ENCODE results near the gene IL17D. TPM values are rescaled to one million over a fixed set of nuclear protein-coding genes. Genes with fewer than 3 reads are reported as not detected.

Gene IL17D
- total and polyA plus RNA-seq, 2 experiments from 2014 or later: 3.7 to 11.0 TPM

GRCh38 chr13:20714161-20714560 lies 10.7 kb downstream of the IL17D start:
- Histone ChIP-seq H3K4me1 (ENCODE audit: insufficient read depth) (peaks cover 7% of the 10 kb centered on the region), H2AFZ (no peak overlapping the region), H3K27ac (peak overlapping the region; percentile 8)

DNA sequence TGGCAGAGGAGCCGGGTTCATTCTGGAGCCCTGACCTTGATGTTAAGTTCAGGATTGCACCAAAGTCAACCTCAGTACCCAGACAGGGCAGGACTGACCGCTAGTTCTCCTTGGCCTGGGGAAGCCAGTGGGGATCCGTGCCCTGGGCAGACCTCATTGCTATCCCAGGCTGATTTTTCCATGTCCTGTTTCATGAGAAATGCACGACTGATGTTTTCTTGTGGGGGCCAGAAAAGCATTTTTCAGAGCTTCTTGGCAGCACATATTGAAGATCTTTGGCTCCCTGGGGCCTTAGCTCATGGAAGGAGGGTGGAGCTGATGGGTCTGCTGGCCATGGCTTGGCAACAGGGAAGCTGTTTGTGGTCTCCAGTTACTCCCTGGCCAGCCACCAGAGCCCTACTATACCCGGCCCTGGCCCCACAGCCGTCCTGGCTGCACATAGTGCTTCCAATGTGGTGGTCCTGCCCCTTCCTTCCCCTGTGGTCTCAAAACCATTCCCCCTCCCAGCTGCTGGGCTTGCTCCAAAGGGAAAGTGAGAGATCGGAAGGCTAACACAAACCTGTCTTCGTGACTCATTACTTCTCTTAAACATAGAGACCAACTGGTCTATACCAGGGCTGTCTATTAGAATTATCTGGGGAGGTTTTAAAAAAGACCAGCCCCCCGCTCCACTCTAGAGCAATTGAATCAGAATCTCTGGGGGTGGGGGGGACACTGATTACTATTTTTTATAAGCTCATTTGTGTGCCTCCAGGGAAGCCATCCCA lies 11.2 kb downstream of the IL17D start:
- H4K20me1 ChIP-seq (ENCODE audit: insufficient read depth, poor library complexity, severe bottlenecking): no peaks in the 10 kb centered on the region
- H3K27ac ChIP-seq: peak overlapping the region; percentile 8
- no peaks in the 10 kb centered on the region for H3K9me2 ChIP-seq (replicated peaks; ENCODE audit: insufficient read depth)
- peak; percentile 48 for DNase-seq (ENCODE audit: low spot score)
- H3K79me2 ChIP-seq: no peaks in the 10 kb centered on the region
- no peaks in the 10 kb centered on the region for H3K36me3 ChIP-seq (replicated peaks; ENCODE audit: insufficient read depth, low read depth)
- 86% methylated on average over 9 of the region's 9 CpGs for WGBS (ENCODE audit: low lambda C conversion rate, missing lambda C conversion rate)
- H3K4me1 ChIP-seq (ENCODE audit: insufficient read depth): peaks cover 7% of the 10 kb centered on the region
- TF ChIP-seq EZH2phosphoT487 (IDR thresholded peaks at IDR 0.05; ENCODE audit: low read depth, severe bottlenecking, unreplicated experiment): no peak
- no peak for TF ChIP-seq CTCF (IDR thresholded peaks at IDR 0.05; ENCODE audit: poor library complexity)
- TF ChIP-seq EZH2 (IDR thresholded peaks at IDR 0.05; ENCODE audit: borderline replicate concordance): no peak
- H3K9me3 ChIP-seq (ENCODE audit: low read depth): no peaks in the 10 kb centered on the region
- H3K4me2 ChIP-seq: no peak overlapping the region
- H2AFZ ChIP-seq: no peak overlapping the region
- H3K27me3 ChIP-seq: no peaks in the 10 kb centered on the region
- no peak overlapping the region for H3K4me3 ChIP-seq

More at GRCh38 chr13:20714161-20714560, 10.7 kb downstream of the IL17D start:
- WGBS (ENCODE audit: low lambda C conversion rate, missing lambda C conversion rate): 91% methylated on average over 8 of the region's 8 CpGs
- H3K9me3 ChIP-seq (ENCODE audit: low read depth): no peaks in the 10 kb centered on the region
- H3K27me3 ChIP-seq: no peaks in the 10 kb centered on the region
- H3K4me2 ChIP-seq: no peak overlapping the region
- H4K20me1 ChIP-seq (ENCODE audit: insufficient read depth, poor library complexity, severe bottlenecking): no peaks in the 10 kb centered on the region
- no peak overlapping the region for H3K4me3 ChIP-seq
- TF ChIP-seq CTCF (IDR thresholded peaks at IDR 0.05; ENCODE audit: poor library complexity): no peak
- TF ChIP-seq EZH2 (IDR thresholded peaks at IDR 0.05; ENCODE audit: borderline replicate concordance): no peak
- H3K79me2 ChIP-seq: no peaks in the 10 kb centered on the region
- no peaks in the 10 kb centered on the region for H3K36me3 ChIP-seq (replicated peaks; ENCODE audit: insufficient read depth, low read depth)
- DNase-seq (ENCODE audit: low spot score): no peak
- no peaks in the 10 kb centered on the region for H3K9me2 ChIP-seq (replicated peaks; ENCODE audit: insufficient read depth)

DNA sequence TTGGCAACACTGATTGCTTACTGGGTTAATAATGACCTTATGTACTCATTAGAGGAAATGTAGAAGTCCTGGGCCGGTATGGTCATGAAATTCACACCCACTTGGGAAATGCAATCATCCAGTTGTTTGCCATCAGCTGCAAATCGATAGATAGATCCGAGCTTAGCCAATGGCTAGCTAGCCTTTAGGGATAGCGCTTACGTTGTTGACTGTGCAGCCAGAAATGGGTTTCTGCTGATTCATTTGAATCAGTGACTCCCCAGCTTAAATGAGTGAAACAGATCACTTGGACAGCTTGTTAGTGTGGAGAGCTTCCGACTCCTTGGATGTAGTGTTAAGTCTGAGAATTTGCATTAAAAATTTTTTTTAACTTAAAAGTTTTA lies 11.8 kb downstream of the IL17D start:
- Histone ChIP-seq H3K4me2 (no peak overlapping the region), H3K4me3 (no peak overlapping the region), H3K4me1 (ENCODE audit: insufficient read depth) (peaks cover 7% of the 10 kb centered on the region), H3K36me3 (replicated peaks; ENCODE audit: insufficient read depth, low read depth) (no peaks in the 10 kb centered on the region), H3K27ac (no peak overlapping the region), H2AFZ (no peak overlapping the region), H4K20me1 (ENCODE audit: insufficient read depth, poor library complexity, severe bottlenecking) (no peaks in the 10 kb centered on the region), H3K9me2 (replicated peaks; ENCODE audit: insufficient read depth) (no peaks in the 10 kb centered on the region), H3K79me2 (no peaks in the 10 kb centered on the region), H3K9me3 (ENCODE audit: low read depth) (no peaks in the 10 kb centered on the region), H3K27me3 (no peaks in the 10 kb centered on the region)
- no peak for TF ChIP-seq CTCF (IDR thresholded peaks at IDR 0.05; ENCODE audit: poor library complexity)
- TF ChIP-seq EZH2 (IDR thresholded peaks at IDR 0.05; ENCODE audit: borderline replicate concordance): no peak
- TF ChIP-seq EZH2phosphoT487 (IDR thresholded peaks at IDR 0.05; ENCODE audit: low read depth, severe bottlenecking, unreplicated experiment): no peak
- WGBS (ENCODE audit: low lambda C conversion rate, missing lambda C conversion rate): 88% methylated on average over 6 of the region's 6 CpGs
- DNase-seq (ENCODE audit: low spot score): no peak

All from hepatocyte (in vitro differentiated cells).